Right hindlimb (tissue), 1 donor: ENCODE results near the gene FAM163B.
"Not testable (repeated sequence)": the region's sequence is repeated elsewhere in the genome, so short reads cannot be mapped to it uniquely, and the experiment has no call there.

Experiments
- DNase-seq: peaks from one replicate; pipeline ENCODE4 v3.0.0-alpha.2; 2018

The FAM163B gene

DNA sequence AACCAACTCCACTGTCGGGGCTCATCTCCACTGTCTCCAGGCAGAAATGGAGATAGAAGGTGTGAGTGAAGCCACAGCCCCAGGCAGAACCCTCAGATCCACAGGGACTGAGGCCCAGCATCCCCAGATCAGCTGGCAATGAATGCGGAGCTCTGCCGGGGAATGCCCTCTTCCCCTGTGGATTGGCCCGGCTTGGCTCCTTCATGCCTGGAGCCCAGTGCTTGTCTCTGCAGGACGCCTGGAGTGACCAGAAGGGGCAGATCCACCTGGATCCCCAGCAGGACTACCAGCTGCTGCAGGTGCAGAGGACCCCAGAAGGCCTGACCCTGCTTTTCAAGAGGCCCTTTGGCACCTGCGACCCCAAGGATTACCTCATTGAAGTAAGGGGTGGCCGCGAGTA is 30.4 kb upstream of the FAM163B start:
- DNase-seq = no peak

DNA sequence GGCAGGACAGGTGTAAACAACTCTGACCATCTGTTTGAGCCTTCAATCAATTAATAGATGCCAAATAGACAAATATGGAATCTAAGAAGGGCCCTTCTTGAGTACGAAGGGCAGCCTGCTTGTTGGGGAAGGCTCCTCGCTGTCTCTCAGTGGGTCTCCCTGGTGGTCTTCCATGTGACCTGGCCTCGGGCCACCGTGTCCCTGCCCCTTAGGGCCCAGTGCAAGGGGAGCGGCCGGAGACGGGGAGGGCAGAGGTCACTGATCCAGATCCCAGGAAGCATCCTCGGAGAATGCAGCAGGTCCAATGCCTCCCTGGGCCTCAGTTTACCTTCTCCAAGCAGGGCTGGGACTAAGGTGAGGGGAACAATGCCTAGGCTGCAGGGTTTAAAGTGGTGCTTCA is 29.5 kb upstream of the FAM163B start:
- no peak for DNase-seq

DNA sequence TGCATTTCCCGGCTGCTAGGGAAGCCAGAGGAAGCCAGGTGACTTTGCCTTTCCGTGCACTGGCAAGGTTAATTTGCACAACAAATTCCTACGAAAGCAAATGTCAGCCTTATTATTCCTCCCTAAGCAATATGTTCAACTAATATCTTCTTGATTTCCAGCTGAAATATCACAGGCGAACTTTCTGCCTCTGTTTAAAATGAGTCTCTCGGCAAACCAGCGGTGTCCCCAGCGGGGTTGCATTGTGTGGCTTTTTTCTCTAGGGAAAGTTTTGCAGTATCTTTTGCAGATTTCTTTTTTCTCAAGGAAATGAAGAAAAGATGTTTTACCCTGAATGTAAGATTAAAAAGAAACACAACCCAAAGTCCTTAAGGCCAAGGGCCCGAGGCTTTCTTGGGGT is 28.9 kb upstream of the FAM163B start:
- DNase-seq = no peak

DNA sequence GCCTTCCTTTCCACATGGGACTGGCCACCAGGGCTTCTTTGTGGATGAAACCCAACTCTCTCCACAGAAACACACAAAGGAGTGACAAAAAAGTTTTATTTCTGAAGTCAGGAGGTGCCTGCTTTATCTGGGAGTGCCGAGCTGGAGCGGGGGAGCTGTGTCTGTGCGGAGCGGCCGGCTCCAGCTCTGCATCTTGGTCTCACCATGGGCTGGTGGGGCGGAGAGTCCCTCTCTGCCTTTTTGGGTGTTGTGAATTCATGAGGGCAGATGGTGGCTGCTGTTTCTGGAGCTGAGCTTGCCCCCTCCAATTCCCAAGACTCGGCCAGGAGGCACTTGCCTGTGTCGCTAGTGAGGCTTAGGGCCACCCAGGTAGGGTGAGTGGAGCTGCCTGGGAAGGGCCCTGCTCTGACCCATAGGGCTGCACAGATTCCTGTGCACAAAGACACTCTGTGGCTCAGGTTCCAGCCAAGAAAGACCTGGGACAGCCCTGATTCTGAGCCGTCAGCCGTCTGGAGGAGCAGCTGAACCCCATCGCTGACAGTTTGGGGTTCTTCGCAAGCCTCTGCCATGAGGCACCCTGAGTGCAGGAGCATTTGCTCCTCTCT is 28.4 kb upstream of the FAM163B start:
- no peak for DNase-seq

DNA sequence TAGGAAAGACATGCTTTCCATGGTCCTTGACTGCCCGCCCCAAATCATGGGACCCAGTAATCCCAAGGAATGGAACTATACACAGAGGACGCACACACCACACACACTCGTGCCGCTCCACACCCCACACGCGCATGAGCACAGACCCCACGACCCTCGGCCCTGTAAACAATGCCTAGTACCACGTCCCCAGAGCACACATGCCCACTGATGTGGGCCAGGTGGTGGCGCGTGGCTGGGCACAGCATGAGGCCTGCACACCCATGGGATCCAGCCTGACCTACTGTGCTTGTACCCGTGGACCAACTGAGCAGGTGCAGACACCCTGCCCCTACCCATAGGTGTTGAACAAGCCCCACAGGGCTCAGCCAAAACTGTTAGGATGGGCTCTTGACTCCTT is 27.7 kb upstream of the FAM163B start:
- no peak for DNase-seq

DNA sequence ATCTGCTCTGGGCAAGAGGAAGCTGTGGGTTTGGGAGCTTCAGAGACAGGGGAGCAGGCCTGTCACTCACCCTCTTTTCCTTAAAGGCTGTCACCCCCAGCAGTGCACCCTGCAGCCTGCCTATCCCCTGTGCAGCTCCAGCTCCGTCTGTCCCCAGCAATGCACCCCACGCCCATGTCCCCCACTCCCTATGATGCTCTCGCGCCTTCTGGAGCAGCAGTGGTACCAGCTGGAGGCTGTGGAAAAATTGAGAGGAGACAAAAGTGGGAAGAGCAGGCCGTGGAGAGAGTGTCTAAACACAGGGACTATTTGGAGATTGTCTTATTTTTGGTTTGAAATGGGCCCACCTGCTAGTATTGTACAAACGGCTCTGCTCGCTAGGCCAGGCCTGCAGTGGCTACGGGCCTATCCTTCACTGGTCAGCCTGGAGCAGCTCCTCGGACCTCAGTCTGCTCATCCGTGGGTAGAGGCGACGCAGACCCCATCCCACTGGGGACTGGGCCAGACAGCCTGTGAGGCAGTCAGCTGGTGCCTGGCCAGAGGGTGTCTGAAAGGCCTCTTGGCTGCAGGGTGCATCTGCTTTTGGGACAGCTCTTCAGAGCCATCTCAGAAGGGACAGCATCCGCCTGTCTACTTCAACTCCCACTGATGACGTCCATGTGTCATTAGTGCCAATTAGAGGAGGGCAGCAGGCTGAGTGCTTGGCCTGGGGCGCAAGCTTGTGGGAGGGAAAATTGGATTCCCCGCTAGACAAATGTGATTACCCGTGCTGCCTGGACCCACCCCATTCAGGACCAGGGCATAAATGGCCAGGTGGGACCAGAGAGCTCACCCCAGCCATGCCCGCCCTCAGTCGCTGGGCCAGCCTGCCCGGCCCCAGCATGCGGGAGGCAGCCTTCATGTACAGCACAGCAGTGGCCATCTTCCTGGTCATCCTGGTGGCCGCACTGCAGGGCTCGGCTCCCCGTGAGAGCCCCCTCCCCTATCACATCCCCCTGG is 26.6 kb upstream of the FAM163B start, which contains the start of gene DBH:
Gene DBH (plus strand): TSS at position 831 of the 999 bp plus-strand sequence. CDS start 9 bp downstream, at position 840.
- DNase-seq = no peak

DNA sequence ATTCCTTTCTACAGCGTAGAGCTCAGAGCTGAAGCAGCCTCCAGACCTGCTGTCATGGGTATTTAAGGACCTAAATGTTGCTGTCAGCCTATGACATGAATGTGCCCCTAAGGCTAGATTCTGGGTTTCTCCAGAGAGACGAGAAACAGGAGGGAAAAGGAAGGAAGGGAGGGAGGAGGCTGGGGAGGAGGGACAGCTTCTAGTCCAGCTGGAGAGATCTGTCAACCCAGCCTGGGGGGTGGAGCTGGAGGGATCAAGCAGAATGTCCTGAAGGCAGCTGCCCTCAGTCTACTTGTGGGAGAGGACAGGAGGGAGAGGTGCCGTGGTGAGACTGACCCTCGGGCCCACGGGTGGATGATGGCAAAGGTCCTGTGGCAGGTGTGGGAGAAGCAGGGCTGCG is 25.9 kb upstream of the FAM163B start:
- DNase-seq = no peak

DNA sequence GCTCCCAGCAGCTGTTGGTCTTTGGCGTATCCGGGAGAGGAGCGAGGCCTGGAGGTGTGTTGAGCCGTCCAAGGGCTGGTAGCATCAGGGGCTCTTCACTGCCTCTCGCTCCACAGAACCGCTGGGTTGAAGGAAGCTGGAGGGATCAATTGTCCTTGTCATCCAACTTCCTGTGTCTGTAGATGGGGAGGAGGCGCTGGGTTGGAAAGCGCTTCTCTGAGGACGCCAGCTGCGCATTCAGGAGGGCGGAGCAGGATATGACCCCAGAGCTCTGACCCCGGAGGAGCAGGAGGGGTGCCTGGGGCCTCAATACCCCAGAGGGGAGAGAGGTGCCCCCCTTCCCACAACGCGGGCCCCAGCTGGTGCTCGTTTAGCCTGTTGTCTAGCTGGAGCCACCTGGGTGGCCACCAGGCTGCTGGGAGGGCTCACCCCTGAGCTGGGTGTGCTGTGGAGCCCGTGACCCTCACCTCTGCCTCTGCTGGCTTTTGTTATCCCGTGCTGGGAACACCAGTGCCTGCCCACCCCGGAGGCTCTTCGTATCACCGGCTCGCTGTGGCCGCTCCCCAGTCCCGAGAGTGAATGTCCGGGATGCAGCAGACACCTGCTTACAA is 25.0 kb upstream of the FAM163B start:
- DNase-seq = no peak

DNA sequence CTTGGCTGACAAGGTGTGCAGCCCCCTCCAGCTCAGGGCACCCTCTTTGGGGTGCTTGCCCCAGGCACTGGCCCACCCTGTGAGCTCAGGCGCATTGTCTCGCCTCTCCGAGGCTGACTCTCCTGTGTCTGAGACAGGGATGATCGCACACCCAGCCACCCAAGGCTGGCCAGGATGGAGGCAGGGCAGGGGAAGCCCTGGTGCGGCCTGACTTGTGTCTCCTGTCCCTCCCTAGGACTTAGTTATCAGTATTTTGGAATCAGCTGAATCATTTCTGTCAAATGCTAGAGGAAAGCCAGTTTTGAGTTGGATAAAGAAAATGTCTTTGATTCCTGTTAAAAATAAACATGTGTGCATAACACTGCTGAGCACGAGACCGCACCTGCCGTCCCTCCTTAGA is 24.5 kb upstream of the FAM163B start:
- no peak for DNase-seq

DNA sequence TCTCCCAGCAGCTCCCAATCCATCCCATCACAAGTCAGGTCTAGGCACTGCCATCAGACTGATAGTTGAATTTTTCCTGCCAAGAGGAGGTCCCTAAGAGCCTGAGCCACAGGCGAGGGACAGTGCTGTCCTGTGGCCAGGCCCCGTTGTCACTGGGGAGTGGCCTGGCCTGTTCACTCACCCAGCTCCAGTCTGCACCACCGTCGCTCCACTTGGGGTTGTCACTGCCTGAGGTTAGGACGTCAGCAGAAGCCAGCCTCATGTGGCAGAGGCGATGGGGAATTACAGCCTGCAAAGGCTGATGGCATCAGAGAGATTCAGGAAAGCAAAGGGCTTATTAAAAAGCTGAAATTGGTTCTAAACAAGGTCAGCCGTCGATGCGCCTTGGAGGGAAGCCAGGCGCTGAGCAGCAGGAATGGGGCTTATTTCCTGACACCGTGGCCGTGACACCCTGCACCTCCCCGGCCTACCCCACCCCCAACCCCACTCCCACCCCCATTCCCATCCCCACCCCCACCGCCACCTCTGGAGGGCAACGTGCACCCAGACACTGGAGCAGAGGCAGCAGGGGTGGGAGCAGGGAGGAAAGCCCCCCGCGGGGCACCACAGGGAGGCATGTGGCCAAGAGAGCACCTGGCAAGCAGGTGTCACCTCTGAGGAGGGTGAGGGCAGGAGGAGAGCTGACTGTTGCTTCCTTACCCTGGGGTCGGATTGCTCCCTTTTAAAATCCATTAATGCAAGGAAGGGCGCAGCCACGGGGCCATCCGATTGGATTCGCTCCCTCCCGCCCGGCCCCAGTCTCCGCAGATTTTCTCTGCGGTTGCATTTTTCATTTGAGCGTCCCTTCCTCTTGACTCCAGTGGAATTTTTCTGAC is 23.9 kb upstream of the FAM163B start:
- DNase-seq = no peak

DNA sequence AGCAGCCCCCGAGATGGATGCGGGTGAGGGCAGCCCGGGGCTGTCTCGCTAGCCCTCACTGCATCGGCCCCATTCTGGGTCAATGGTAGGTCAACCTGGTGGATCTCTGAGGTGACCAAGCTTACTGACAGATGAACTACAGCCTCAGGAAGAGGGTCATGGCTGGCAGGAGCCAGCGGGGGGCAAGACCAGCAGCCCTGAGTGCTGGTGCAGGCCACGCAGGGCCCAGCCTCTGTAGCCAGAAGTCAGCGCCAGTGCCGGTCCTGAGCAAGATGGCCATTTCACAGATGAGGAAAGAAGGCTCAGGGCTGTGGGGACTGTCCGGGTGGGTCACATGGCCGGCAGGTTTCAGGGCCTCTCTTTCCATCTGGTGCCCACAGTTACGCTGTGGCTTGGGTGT is 21.9 kb upstream of the FAM163B start:
- no peak for DNase-seq

DNA sequence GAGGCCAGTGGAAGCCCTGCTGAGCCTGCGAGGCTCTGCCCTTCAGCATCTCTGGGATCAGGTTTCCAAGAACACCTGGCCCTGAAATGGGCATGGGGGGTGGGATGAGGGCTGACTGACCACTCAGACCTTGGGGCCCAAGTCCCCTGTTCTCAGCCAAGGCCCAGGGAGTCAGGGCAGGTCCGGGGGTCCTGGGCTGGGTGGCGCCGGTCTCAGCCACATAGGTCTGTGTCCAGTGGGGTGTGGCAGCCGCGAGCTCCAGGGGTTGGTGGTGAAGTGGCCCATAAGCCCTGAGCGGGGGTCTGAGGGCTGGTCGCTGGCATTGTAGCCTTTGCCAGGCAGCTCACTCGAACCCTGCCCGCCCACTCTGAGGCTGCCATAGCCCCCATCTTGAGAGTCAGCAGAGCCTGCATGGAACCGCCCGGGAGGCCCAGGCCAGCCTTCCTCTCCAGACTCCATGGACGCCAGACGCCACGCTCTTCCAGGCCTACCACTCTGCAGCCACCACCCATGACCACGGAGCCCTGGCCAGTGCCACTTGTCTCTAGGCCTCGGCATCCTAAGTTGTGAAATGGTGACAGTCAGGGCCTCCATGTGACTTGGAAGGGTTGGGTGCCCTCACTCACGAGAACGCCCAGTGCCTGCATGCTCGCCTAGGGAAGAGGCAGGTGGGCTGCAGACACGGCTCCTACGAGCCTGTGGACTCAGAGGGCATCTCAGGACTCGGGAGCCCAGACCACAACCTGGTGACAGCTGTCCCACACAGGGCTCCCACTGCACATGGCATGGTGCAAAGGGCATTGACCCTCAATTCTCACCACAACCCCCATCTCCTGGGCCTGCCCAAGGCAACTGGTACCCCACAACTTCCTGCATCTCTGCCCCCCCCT is 20.3 kb upstream of the FAM163B start:
- no peak for DNase-seq

DNA sequence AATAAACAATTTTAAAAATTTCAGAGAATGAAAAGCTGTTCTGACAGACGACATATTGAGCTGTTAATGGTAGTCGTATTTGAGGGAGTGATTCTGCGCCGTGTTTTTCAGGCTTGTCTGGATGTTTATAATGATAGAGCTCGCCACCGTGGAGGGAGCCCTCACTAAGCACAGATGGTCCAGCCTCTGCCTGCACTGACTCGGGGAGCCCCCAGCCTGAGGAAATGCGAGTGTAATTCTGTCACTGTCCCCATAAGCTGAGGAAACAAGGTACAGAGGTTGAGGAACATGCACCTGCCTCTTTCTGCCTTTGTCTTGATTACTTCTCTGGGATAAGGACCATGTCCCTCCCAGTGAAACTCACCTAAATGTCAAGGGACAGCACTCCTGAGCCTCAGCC is 19.6 kb upstream of the FAM163B start:
- DNase-seq = no peak

DNA sequence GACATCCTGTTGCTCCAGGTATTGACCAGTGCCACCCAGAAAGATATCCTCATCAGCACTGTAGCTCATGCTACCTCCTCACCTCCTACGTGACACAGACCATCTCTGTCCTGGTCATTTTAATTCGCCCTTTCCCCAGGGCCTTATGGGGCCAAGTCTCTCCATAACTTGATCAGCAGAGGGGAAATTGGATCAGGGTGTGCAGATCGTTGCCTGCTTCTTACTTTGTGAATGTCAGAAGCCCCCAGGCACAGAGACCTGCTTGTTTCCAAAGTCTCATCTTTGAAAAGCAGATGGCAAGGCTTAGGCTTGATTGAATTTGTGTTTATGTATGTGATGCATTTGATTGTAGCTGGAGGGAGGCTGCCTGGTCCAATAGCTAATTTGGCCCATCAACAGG is 18.2 kb upstream of the FAM163B start:
- no peak for DNase-seq

DNA sequence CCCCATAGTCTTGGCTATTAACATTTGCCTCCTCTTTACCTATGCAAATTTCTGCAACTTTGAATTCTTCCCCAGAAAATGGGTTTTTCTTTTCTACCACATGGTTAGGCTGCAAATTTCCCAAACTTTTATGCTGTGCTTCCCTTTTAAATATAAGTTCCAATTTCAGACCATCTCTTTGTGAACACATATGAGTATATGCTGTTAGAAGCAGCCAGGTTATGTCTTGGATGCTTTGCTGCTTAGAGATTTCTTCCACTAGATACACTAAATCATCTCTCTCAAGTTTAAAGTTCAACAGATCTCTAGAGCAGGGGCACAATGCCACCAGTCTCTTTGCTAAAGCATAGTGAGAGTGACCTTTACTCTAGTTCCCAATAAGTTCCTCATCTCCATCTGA is 16.8 kb upstream of the FAM163B start:
- DNase-seq = not testable (repeated sequence)

DNA sequence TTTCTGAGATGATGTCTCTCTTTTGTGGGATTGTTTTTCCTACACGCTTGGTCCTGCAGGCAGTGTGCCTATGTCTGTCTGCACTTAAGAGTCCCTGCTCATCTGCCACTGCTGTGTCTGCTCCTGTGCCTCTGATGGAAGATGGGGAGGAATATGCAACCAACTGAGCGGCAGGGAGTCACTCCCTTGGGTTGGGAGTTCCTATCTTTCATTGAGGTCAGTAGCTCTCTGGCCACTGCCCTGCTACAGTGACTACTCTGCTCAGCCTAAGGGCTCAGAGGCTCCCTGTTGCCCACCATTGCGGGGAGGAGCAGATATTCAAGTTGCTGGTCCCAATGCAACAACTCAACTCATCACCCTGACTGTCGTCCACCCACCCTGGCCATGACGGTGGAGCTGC is 13.4 kb upstream of the FAM163B start:
- DNase-seq = no peak

DNA sequence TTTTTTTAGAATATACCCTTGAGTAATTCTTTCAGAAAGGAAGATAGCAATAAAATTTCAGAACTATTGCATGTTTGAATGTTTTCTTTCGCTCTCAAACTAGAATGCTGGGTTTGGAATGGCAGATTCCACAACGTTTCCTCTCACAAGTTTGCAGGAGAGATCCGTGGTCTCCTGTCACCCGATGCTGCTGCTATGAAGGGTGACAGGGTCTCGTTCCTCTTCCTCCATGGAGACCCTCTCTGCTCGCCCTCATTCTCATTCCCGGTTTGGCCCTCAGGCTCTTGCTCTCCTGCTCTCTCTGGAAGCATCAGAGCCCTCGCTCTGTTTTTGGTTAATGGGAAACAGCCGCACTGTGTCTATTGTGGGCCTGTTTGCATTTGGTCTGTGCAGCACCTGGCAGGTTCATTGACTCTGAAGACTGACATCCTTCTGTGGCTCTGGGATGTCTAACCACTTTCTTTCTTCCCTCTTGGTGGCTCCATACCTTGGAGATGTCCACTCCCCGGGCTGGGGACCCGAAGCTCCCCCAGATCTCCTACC is 12.6 kb upstream of the FAM163B start:
- no peak for DNase-seq

DNA sequence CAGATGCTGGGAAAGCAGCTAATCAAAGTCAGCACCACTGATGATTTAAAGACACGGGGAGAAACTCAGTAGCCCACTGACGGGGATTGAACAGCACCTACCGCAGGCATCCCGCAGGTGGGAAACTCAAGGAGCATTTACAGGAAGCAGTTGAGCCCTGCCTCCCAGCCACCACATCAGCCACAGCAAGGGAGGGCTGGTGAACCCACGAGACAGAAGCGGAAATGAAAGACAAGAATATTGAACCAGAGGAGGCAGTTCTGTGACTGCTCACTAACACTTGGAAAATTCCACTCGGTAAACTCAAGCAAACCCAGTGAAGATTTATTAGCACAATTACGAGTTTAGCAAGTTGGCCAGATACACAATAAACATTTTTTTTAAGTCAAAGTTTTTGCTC is 10.6 kb upstream of the FAM163B start:
- no peak for DNase-seq

DNA sequence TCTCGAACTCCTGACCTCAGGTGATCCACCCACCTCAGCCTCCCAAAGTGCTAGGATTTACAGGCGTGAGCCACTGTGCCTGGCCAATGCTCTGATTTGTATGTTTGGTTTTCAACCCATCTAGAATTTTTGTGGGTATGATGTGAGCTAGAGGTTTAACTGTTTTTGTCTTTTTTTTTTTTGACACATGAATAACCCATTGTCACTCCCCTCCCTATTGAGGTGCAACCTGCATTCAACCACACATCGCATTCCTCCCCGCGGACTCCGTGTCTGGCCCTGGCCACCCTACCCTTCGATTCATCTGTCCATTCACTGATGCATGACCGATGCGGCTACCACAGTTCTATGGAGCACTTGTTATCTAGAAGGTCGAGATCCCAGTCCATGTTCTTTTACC is 9.5 kb upstream of the FAM163B start:
- no peak for DNase-seq

DNA sequence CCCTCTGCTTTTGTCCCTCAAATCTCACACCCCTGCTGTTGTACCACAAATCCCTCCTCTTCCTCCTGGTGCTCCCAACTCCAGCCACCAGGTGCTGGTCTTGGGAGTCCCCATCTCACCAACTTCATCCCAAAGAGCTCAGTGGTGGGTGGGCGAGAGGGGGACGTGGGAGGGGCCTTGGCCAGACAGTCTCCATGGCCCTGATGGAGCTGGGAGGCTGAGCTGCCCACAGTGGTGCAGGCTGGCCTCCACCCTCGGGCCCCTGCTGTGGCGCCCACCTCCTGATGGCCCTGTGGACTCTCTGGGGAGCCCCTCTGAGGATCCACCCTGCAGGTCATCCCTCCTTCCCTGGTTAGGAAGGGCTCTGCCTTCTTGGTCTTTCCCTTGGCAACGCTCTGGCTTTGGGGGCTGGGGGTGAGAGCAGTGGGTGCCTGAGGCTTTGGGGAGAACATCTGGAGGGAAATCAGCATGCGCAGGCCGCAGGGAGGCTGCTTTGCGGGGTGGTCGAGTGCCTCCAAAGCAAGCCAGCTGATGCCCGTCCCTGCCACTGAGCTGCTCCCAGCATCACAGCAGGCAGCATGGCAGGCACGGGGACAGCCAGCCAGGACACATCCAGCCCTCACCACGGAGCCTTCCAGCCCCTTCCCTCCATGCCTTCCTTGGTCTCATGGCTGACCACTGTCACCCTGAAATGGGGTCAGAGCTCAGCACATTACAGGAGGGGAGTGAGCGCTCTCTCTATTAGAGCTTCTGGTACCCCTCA is 7.6 kb upstream of the FAM163B start:
- DNase-seq = no peak
